GM18502 (cell line): Measurements from ENCODE around the gene GJB2.

Experiments used
- ATAC-seq: cut with Tn5 transposase; IDR thresholded peaks from one replicate; pipeline ENCODE4 v1.9.1; 2021; ENCODE audit warnings: mild to moderate bottlenecking; ENCODE audit not compliant: unreplicated experiment, poor library complexity

The GJB2 gene

GRCh38 chr13:20193162-20193906 lies 596 bp upstream of the GJB2 start:
- ATAC-seq, result no peak

GRCh38 chr13:20192158-20192835 lies 441 bp downstream of the GJB2 start:
- no peak for ATAC-seq

- ATAC-seq, result no peak
These were observed 1.2 kb downstream of the GJB2 start for GRCh38 chr13:20191311-20192157.

GRCh38 chr13:20190481-20191310 lies 2.0 kb downstream of the GJB2 start:
- no peak for ATAC-seq

- ATAC-seq, result no peak
These were observed 2.7 kb downstream of the GJB2 start for GRCh38 chr13:20190076-20190475.

GRCh38 chr13:20188667-20189553 lies 3.8 kb downstream of the GJB2 start:
- ATAC-seq, result no peak

GRCh38 chr13:20186771-20187170 lies 6.0 kb downstream of the GJB2 start:
- ATAC-seq, result no peak

- ATAC-seq, result no peak
These were observed 7.2 kb downstream of the GJB2 start for GRCh38 chr13:20185366-20186056.

- ATAC-seq, result peak; percentile 92
These were observed 10.4 kb downstream of the GJB2 start for GRCh38 chr13:20182231-20182846.

GRCh38 chr13:20181188-20181587 lies 11.6 kb downstream of the GJB2 start:
- no peak for ATAC-seq

GRCh38 chr13:20178156-20178555 lies 14.6 kb downstream of the GJB2 start:
- ATAC-seq, result no peak

- ATAC-seq, result no peak
These were observed 15.5 kb downstream of the GJB2 start for GRCh38 chr13:20177049-20177831.

- ATAC-seq, result no peak
These were observed 16.7 kb downstream of the GJB2 start for GRCh38 chr13:20175907-20176652.

GRCh38 chr13:20175406-20175794 lies 17.3 kb downstream of the GJB2 start:
- no peak for ATAC-seq

- ATAC-seq, result peak; percentile 90
These were observed 17.9 kb downstream of the GJB2 start for GRCh38 chr13:20174656-20175405.

- no peak for ATAC-seq
These were observed 19.5 kb downstream of the GJB2 start for GRCh38 chr13:20173116-20173746.
